Transverse colon (tissue), 4 donors: Measurements from ENCODE around the gene SLC25A1. TPM values are rescaled to one million over a fixed set of nuclear protein-coding genes. Genes with fewer than 3 reads are reported as not detected.

ENCODE experiments used
- DNase-seq: peaks from one replicate; pipeline ENCODE4 v3.0.0-alpha.2; 2019
- H3K27ac ChIP-seq, 4 donors: fragments of 200-600 bp; sonication (generic); 2 replicates each; pipeline ENCODE4 v1.5.1; 2016 to 2018; ENCODE audit warnings: inconsistent platforms in 4 of 4
- H3K27me3 ChIP-seq: fragments of 200-600 bp; sonication (generic); 2 replicates; pipeline ENCODE4 v1.5.1; 2017; ENCODE audit warnings: inconsistent platforms
- H3K36me3 ChIP-seq, 4 donors: fragments of 200-600 bp; sonication (generic); 2 replicates each; pipeline ENCODE4 v1.5.1; 2017 to 2019; ENCODE audit warnings: inconsistent platforms in 4 of 4
- H3K4me1 ChIP-seq, 4 donors: fragments of 200-600 bp; sonication (generic); 2 replicates each; pipeline ENCODE4 v1.5.1; 2017 to 2020; ENCODE audit warnings: inconsistent platforms in 4 of 4
- H3K4me3 ChIP-seq, 4 donors: fragments of 200-600 bp; sonication (generic); 1 replicate in 1 of 4; 2 replicates in 3 of 4; pipeline versions ENCODE4 v1.5.1 to v1.6.1; 2017 to 2019; ENCODE audit warnings: inconsistent platforms in 4 of 4
- H3K9me3 ChIP-seq, 2 donors: fragments of 200-600 bp; sonication (generic); 2 replicates each; pipeline ENCODE4 v1.5.1; 2017 to 2019; ENCODE audit warnings: inconsistent platforms in 2 of 2
- CTCF ChIP-seq, 5 experiments: fragments of 200-600 bp in 3 of 5; fragments of 450-650 bp in 2 of 5; sonication (generic) in 3 of 5; IDR thresholded peaks; 1 replicate in 2 of 5; 2 replicates in 3 of 5; pipeline ENCODE4 v1.5.1; 2016 to 2017; ENCODE audit warnings: antibody characterized with exemption in 5 of 5, inconsistent platforms in 3 of 5, mild to moderate bottlenecking in 2 of 5, moderate library complexity in 1 of 5
- EP300 ChIP-seq: sonication (generic); formaldehyde crosslinking; IDR thresholded peaks from one replicate; pipeline ENCODE4 v1.6.1; 2017; ENCODE audit warnings: antibody characterized with exemption, low read depth
- POLR2A ChIP-seq: fragments of 450-650 bp; IDR thresholded peaks from one replicate; pipeline ENCODE4 v1.6.1; 2016; ENCODE audit warnings: antibody characterized with exemption, mild to moderate bottlenecking, moderate library complexity
- POLR2AphosphoS5 ChIP-seq, 3 donors: sonication (generic); formaldehyde crosslinking; IDR thresholded peaks; one replicate each; pipeline ENCODE4 v1.6.1; 2016; ENCODE audit warnings: antibody characterized with exemption in 3 of 3
- WGBS, 2 donors: methylation state at CpG; one replicate each; pipeline ENCODE4 v1.1.5; 2018; ENCODE audit warnings: low coverage in 1 of 2; 5-methylcytosine and 5-hydroxymethylcytosine counted together
- in situ Hi-C, 4 donors: fragments of 200-750 bp; cut with MboI; loops; one replicate each; pipeline versions ENCODE4 v1.15.0 to v1.15.1; 2017; ENCODE audit warnings: low sequenced_read_pairs in 3 of 4, low pct_ligation_motif_present in 1 of 4, low pct_unique_long_range_greater_than_20kb in 1 of 4
- intact Hi-C: fragments of 100-400 bp; cut with DNase I; formaldehyde crosslinking; loops from one replicate; pipeline ENCODE4 v1.15.1; 2023; ENCODE audit warnings: low total_unique reads
- total RNA-seq, 4 donors: library from RNA; depleted of rRNA; stranded (reverse); fragments of >200 nt; gene quantifications; one replicate each; pipeline ENCODE4 v1.1.0, GENCODE V29; 2016

The SLC25A1 gene
- total RNA-seq, 4 donors from 2014 or later, result 80.2 to 146 (median 132) TPM

GRCh38 chr22:19224985-19225384 is 46.4 kb upstream of the SLC25A1 start:
- Histone ChIP-seq H3K4me1 (no peaks in the 10 kb centered on the region), H3K4me3 (no peak overlapping the region), H3K27ac (no peak overlapping the region), H3K27me3 (no peaks in the 10 kb centered on the region), H3K36me3 (no peaks in the 10 kb centered on the region), H3K9me3 (no peaks in the 10 kb centered on the region)
- intact Hi-C loops, result no loop called here
- DNase-seq, result no peak
- TF ChIP-seq POLR2A, result no peak
- no peak for TF ChIP-seq EP300
- no peak for TF ChIP-seq POLR2AphosphoS5 (IDR thresholded peaks at IDR 0.05)
- no peak for TF ChIP-seq CTCF (IDR thresholded peaks at IDR 0.05)
- 96% methylated on average over 7 of the region's 7 CpGs; no CpG with 5 or more reads in 1 of the 2 donors for WGBS, 2 donors
- in situ Hi-C loops, result loop anchor here in 1 of 4 donors (25.0 kb wide), 1 partner anchor 412 kb away; no protein-coding TSS in a partner anchor

- H3K27ac ChIP-seq, result no peak overlapping the region
- 88% methylated on average over 4 of the region's 5 CpGs; no CpG with 5 or more reads in 1 of the 2 donors for WGBS, 2 donors
- no peaks in the 10 kb centered on the region for H3K27me3 ChIP-seq
- in situ Hi-C loops (loop anchor here in 1 of 4 donors (25.0 kb wide), 1 partner anchor 413 kb away; no protein-coding TSS in a partner anchor), intact Hi-C loops (no loop called here)
- no peaks in the 10 kb centered on the region for H3K4me1 ChIP-seq
- H3K4me3 ChIP-seq, result no peak overlapping the region
- no peaks in the 10 kb centered on the region for H3K9me3 ChIP-seq
- TF ChIP-seq POLR2A (no peak), CTCF (IDR thresholded peaks at IDR 0.05) (no peak), POLR2AphosphoS5 (IDR thresholded peaks at IDR 0.05) (no peak), EP300 (no peak)
- H3K36me3 ChIP-seq, result no peaks in the 10 kb centered on the region
- no peak for DNase-seq
Measured at GRCh38 chr22:19224557-19224956, 46.0 kb upstream of the SLC25A1 start.

- no peak for DNase-seq
- TF ChIP-seq POLR2A (no peak), CTCF (IDR thresholded peaks at IDR 0.05) (no peak), EP300 (no peak), POLR2AphosphoS5 (IDR thresholded peaks at IDR 0.05) (no peak)
- 80% methylated on average over 6 of the region's 6 CpGs; no CpG with 5 or more reads in 1 of the 2 donors for WGBS, 2 donors
- Histone ChIP-seq H3K27me3 (no peaks in the 10 kb centered on the region), H3K27ac (no peak overlapping the region), H3K4me3 (no peak overlapping the region), H3K36me3 (no peaks in the 10 kb centered on the region), H3K9me3 (no peaks in the 10 kb centered on the region), H3K4me1 (no peaks in the 10 kb centered on the region)
- intact Hi-C loops (no loop called here), in situ Hi-C loops (loop anchor here in 1 of 4 donors (25.0 kb wide), 1 partner anchor 414 kb away; no protein-coding TSS in a partner anchor)
Measured at GRCh38 chr22:19223617-19224016, 45.1 kb upstream of the SLC25A1 start.

- no peak for DNase-seq
- in situ Hi-C loops, result loop anchor here in 1 of 4 donors (25.0 kb wide), 1 partner anchor 414 kb away; no protein-coding TSS in a partner anchor
Measured at GRCh38 chr22:19223110-19223509, 44.6 kb upstream of the SLC25A1 start.

More at GRCh38 chr22:19223110-19223509, 44.6 kb upstream of the SLC25A1 start:
- H3K9me3 ChIP-seq, result no peaks in the 10 kb centered on the region
- H3K4me3 ChIP-seq, result no peak overlapping the region
- no peak overlapping the region for H3K27ac ChIP-seq
- peaks cover 0 to under 1% (median 0%) of the 10 kb centered on the region in 4 donors for H3K4me1 ChIP-seq
- H3K27me3 ChIP-seq, result no peaks in the 10 kb centered on the region
- H3K36me3 ChIP-seq, result no peaks in the 10 kb centered on the region
- WGBS, 2 donors, result 78 to 85% methylated on average over 3 to 9 of the region's 9 CpGs
- intact Hi-C loops, result no loop called here
- TF ChIP-seq POLR2A, result no peak
- no peak for TF ChIP-seq EP300
- no peak for TF ChIP-seq POLR2AphosphoS5 (IDR thresholded peaks at IDR 0.05)
- TF ChIP-seq CTCF (IDR thresholded peaks at IDR 0.05), result no peak
